PFSK-1 (cell line): ENCODE data around the gene PEAK1.

Experiments used
- FOXP2 ChIP-seq: optimal IDR thresholded peaks from 2 replicates; pipeline ENCODE3; 2011; ENCODE audit warnings: borderline replicate concordance, control low read depth, inconsistent platforms; ENCODE audit not compliant: insufficient read depth; ENCODE audit errors: extremely low read length, extremely low read depth
- POLR2AphosphoS5 ChIP-seq: IDR thresholded peaks from 2 replicates; pipeline ENCODE4 v1.6.1; 2012; ENCODE audit warnings: low read depth, mild to moderate bottlenecking, control low read depth, low read length, moderate library complexity
- REST ChIP-seq, 2 experiments: IDR thresholded peaks; 2 replicates each; pipeline versions ENCODE4 v1.6.1 to v1.8.0; 2011 to 2012; ENCODE audit warnings: low read depth in 2 of 2, low read length in 2 of 2, control low read depth in 1 of 2, inconsistent platforms in 1 of 2, mild to moderate bottlenecking in 1 of 2, moderate library complexity in 1 of 2; ENCODE audit not compliant: insufficient read depth in 1 of 2
- SIN3A ChIP-seq: IDR thresholded peaks from 2 replicates; pipeline ENCODE4 v1.6.1; 2012; ENCODE audit warnings: mild to moderate bottlenecking, low read length, moderate library complexity, borderline replicate concordance; ENCODE audit not compliant: insufficient read depth

- TF ChIP-seq SIN3A (no peak), POLR2AphosphoS5 (no peak), REST (IDR thresholded peaks at IDR 0.05; ENCODE audit: insufficient read depth in 1 of 2, low read depth in 2 of 2, low read length in 2 of 2) (no peak), FOXP2 (no peak)
Measured at GRCh38 chr15:77327168-77327567, 92.7 kb downstream of the PEAK1 start.
